Measurements from ENCODE around the gene HOXB9.

The HOXB9 gene

DNA sequence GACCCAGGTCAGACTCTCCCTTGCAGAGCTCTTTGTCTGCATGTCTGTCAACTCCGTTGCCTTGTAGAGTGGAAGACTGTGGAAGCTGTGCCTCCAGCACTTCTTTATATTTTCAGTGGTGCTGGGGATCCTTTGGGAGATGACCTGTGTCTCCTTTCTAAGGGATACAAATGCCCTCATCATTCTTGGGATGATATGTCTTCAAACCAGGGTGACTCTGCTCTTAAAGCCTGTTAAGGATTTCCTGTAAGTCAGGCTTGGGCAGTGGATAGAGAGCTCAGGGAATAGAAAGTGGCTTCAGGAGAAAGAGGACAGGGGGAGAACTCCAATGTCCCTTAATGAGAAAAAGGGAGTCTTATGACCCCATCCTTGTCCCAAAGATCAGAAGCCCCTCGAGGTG is 37.6 kb downstream of the HOXB9 start:
- in situ Hi-C loops (cut with MboI; ENCODE audit: low sequenced_read_pairs): no loop called here

DNA sequence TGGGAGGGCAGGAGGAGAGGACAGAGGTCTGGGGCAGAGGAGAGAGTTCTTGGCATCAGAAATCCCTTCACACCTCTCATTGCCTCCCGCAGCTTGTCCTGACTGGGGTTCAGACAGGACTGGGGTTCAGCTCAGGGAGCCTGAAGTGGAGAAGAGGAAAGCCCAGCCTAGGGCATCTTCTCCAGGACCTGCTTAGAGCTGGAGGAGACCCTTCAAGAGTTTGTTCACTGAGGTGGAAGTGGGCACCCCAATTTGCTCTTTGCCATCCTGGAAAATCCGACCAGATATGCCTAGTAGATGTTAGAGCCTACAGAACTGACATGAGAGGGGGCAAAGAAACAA is 38.1 kb downstream of the HOXB9 start:
- in situ Hi-C loops (cut with MboI; ENCODE audit: low sequenced_read_pairs): no loop called here

DNA sequence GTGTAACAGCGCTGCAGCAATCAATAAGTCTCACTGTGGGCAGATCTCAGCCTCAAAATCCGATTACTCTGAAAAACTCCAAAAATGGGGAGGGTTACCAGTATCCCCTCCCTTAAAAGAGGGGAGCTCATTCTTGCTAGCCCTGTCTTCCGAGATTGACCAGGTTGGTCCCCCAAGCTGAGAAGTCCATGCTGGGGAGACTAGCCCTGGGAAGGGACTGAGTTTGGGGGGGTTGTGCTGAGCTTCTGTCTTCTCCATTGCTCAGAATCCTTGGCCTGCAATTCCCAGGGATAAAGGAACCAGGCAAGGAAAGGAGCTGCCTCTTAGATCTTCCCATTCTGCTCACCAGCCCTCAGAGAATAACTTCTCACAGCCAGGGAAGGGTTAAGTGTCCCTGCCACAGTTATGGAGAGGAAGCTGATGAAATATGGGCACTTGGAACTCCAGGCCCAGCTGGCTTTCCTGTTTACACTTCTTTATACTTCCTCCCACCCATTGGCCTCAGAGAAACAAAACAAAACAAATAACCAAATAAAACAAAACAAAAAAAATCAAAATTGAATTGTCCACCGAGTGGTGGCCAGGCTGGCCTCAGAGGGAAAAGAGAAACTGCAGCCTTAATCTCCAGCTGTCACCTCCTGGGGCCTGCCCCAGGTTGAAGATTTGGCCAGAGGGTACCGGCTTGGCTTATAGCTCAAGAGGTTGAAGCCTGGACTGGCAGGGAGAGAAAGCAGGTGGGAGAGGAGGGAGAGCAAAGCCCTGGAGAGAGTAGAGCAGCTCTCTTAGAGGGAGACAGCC is 38.7 kb downstream of the HOXB9 start:
- in situ Hi-C loops (cut with MboI; ENCODE audit: low sequenced_read_pairs): no loop called here

DNA sequence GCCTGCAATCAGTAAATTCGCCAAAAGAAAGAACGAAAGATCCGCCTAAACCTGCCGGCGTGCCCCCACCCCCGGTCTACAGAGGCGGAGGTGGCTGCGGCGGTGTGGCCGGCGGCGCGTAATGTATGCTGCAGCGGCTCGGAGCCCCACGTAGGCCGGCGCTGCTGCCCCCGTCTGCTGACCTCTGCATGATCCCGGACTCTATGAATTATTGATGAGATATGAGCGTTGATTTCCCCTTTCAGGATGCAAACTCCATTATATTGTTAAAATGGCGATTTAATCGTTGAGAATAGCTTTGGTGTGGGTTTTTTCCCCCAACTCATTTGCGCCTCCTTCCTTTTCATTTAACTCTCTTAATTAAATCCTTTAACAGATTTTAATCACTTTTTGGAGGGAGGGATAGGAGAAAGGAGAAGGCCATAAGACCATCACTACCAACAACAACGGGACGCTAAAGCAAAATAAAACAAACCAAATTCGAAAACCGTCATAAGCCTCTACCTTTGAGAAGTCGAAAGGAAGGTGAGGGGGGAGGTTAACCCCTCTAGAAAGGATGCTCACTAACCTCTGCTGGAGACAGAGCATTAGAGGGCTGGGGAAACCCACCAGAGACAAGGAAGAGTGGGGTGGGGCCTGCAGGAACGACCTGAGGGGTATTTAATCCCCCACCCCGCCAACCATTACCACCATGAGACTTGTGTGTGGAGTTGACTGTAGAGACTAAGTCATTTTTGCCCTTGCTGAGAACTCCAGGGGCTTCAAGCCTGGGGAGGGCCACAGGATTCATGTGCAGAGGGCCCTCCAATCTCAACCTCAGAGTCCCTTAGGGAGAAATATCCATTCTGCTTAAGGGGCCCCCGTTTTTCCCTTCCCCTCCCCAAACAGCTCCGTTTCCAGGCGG is 39.6 kb downstream of the HOXB9 start:
- in situ Hi-C loops (cut with MboI; ENCODE audit: low sequenced_read_pairs): no loop called here

DNA sequence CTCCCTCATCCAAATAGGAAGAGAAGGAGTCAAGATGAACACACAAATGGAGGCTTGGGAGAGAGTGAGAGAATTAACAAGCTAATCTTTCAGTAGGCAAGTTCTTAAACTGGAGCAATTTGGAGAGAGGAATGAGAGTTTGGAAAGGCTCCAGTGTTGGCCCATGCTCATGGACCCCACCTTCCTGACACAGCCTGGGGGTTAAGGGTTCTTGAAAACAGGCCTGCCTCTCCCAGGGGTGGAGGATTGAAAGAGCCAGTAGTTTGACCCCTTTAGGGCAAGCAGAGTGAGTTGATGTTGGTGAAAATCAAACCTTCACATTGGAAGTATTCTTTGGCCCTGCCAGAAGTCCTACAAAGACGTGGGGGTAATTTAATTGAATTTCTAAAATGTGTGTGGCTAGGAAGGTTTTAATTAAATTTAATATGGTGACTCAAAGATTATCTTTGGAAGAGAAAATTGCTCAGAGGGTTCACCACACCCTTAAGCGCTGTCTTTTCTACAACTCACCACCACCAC is 41.9 kb downstream of the HOXB9 start:
- in situ Hi-C loops (cut with MboI; ENCODE audit: low sequenced_read_pairs): no loop called here

DNA sequence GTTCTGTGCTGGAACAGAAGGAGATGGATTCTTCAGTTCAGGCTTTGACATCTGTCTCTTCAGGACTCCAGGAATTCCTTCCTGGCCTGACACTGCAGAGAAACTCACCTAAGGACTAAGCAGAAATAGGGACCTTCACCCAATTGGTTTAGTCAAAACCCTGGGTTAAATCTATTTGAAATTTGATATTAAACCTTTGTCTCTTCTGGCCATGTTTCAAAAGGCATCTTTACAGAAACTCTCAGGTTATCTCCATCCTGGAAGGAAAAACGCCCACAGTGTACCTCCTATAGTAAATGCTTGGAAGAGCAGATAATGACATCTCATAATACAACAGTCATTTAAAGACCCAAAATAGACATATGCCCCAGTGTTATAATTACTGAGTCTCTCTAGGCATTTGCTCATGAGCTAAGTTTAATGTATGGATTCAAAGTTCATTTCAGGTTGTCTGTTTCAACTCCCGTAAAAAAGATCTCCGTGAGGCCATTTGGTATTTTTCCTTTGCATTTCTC is 42.4 kb downstream of the HOXB9 start:
- in situ Hi-C loops (cut with MboI; ENCODE audit: low sequenced_read_pairs): no loop called here

DNA sequence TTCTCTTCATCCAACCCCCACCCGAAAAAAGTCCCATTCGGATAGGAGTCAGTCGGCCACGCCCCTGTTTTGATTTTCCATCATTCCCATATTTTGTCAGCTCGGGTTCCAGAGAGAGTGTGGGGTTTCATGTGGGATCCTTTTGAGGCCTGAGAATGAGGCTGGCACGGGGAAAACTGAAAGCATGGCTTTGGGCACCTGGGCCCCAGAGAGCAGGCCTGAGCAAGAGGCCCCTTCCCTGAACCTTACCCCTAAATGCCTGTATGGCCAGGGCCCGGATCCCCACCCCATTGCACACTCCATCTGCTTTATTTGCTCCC is 43.4 kb downstream of the HOXB9 start:
- in situ Hi-C loops (cut with MboI; ENCODE audit: low sequenced_read_pairs): no loop called here

DNA sequence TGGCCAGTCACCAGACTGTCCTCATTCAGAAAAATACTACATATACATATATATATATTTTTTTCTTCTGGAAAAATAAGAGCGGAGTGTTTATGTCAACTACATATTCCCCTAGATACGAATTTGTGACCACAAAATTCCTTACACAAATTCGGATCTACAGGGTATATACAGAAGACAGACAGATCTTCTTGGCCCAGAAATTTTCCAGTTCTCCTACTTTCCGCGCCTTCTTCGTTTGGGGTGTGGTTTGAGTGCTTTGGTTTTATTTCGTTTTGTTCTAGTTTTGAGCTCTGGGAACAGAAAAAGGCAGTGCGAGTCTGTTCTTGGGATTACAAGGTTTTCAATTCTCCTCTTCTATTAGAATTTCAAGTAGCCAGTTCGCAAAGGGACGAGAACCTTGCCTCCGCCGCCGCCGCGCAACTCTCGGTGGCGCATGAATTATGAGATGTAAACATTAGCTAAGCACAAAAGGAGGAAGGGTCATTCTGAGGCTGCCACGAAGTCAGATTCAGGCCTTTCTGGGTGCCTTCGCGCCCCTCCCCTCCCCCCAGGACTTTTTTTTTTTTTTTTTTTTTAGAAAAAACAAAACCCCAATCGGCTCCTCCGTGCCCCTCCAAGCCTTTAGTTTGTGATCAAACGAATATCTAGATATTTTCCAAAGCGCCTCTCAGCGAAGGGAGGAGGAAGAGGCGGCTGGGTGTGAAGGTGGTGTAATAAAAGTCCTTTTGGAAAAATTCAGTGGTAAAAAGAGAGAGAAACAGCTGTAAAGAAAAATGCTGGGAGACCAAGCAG is 46.2 kb downstream of the HOXB9 start:
- in situ Hi-C loops (cut with MboI; ENCODE audit: low sequenced_read_pairs): no loop called here

DNA sequence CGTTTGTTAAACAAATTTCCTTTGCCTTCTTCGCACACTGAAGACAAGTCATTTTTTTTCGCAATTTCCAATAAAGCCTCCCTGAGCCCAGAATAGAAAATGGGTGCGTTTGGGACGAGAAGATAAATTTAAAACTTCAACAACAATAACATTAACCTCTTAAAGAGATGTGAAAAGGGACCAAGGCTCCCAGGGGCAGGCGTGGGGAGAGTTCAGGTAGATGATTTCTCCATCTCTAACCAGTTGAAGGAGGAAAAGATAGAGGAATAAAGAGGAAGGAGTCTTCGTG is 46.7 kb downstream of the HOXB9 start:
- in situ Hi-C loops (cut with MboI; ENCODE audit: low sequenced_read_pairs): no loop called here

DNA sequence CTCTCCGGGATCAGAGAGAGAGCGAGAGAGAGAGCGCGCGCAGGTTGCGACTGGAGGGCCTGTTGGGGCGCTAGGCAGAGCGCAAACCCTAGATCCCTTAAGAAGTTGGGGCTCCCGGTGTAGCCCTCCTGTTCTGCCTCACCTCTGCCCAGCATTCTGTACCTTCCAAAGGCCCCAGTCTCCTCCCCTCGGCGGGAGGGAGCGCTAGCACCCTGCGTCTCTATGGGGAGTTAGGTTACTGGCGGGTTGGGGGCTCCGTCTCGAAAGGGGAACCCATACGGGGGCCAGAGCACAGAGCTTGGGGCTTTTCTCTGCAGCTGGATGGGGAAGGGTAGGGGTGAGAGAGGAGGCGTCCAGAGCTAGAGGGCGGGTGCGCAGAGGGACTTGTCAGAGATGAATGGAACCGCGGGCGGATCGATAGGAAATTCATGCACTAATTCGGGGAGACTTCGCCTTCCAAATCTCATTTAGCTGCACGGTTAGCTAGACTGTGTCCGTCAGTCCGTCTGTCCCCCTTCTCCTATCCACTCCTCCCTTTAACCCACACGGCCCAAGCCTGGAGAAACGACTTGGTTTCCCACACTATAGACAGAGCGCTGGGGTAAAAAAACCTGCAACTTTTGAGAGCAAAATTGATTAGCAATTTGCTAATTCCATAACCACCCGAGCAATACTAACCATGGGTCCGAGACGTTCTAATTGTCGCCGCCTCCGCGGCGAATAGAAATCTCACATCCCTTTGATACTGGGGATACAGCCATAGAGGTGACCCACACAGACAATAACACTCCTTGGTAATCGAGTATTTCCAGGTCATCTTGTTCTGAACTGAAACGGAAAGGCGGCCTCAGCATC is 47.3 kb downstream of the HOXB9 start:
- in situ Hi-C loops (cut with MboI; ENCODE audit: low sequenced_read_pairs): no loop called here

DNA sequence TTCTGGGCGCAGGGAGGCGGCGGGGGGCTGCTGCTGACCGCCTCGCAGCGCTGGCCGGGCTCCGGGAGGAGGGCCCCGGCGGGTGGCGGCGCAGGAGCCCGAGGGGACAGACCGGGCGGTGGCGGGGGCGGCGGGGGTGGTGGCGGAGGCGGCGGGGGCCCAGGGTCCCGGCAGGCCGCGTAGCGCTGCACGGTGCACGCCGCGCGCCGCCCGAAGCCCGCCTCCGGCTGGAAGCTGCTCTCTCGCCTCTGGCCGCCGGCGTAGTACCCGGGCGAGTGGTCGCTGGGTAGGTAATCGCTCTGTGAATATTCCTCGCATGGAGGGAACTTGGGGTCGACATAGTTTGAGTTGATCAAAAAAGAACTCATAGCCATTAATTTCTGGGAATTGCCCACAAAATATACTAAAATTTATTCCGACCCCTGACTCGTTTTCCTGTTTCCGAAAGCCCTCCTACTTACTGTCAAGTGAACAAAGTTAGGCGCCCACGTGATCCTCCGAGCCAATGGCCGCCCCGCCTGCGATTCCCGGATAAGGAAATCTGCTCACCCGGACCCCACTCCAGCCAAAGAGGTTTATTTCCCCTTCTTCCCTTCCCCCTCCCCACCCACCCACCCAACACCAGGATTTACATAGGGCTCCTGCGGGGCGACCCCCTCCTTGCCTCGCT is 48.1 kb downstream of the HOXB9 start, which contains the start of gene HOXB4:
HOXB4 (minus strand) TSS at position 405 of the 670 bp plus-strand sequence; CDS start at position 374, 31 bp downstream.
- in situ Hi-C loops (cut with MboI; ENCODE audit: low sequenced_read_pairs): no loop called here

DNA sequence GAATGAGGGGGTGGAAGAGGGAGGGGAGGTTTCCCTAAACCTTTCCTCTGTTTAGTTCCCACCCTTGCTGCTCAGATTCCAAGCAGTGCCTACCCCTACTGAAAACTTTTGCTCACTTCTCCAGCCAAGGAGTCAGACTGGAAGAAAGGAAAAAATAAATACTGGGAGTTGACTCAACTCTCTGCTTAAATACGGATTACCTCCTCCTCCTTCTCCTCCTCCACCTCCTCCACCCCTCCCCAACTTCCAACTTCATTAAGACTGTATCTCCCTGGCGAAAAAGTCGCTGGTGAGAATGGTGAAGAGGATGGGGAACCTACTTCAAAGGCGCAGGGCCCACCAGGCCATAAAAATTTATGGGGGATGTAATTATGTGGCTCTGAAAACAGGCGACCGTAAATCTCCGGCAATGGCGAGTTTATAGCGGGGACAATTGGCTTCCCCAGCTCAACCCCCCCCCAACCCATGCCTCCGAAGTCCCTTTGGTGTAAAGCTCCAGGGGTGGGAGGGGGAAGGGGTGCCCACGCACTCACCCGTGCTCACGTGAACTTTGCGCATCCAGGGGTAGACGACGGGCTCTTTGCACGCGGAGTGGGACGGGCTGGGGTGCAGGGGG is 48.7 kb downstream of the HOXB9 start:
- in situ Hi-C loops (cut with MboI; ENCODE audit: low sequenced_read_pairs): no loop called here

DNA sequence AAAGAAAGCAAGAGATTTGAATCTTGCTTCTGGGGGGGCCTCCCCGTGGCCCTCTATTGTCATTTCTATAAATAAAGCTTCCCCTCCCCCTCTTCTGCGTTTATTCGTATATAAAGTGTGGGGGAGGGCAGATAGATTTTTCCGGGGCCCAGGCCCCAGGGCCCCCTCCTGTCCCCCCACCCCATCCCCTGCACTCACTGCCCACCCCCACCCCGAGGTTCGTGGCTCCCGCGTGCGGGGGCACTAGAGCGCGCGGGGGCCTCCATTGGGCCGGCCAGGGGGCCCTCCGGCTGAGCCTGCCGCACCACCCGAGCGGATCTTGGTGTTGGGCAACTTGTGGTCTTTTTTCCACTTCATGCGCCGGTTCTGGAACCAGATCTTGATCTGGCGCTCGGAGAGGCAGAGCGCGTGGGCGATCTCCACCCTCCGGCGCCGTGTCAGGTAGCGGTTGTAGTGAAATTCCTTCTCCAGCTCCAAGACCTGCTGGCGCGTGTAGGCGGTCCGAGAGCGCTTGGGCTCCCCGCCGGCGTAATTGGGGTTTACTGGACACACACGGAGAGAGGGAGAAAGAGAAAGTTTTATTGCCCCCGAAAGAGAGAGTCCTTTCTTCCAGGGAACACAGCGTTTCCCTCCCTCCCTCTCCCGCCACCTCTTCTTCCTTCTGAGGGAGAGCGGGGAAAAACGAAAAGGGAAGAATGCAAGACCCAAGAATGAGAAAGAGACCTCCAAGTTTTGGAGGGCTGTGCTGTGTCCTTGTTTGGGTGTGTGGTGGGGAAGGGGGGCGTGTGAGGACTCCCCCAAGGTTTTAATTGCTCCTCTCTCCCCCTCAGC is 49.5 kb downstream of the HOXB9 start:
- in situ Hi-C loops (cut with MboI; ENCODE audit: low sequenced_read_pairs): no loop called here

DNA sequence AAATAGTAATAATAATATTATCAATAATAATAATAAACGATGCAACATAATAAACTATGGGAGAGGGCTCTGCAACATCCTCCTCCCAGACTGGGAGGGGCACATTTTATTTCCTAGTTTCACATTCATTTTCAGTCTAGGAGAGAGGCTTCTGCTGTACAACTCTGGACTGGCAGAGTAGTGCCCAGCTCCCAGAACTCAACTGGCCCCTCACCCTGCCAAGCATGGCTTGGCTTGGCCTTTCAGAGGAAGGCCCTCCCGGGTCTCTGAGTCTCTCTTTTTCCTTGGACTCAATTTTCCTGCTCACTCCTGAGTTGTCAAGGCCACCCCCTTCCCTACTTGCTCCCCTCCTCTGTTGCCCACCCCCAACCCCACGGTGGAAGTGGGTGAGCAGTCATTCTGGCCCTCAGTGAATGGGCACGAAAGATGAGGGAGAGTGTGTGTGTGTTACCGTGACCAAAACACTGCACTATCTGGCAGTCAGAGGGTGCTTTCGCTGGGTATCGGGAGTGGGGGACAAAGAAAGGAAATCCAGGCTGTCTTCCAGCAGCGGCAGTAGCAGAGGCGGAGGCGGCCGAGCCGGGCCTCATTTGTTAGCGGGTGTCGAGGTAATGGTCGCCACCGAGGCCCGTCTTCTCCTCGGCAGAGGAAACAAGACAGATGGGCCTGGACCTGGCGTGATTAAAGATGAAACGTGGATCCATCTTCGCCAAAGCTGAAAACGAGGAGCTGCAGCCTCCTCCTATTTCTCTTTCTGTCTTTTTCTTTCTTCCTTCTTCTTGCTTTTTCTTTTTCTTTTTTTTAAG is 50.3 kb downstream of the HOXB9 start:
- in situ Hi-C loops (cut with MboI; ENCODE audit: low sequenced_read_pairs): no loop called here

DNA sequence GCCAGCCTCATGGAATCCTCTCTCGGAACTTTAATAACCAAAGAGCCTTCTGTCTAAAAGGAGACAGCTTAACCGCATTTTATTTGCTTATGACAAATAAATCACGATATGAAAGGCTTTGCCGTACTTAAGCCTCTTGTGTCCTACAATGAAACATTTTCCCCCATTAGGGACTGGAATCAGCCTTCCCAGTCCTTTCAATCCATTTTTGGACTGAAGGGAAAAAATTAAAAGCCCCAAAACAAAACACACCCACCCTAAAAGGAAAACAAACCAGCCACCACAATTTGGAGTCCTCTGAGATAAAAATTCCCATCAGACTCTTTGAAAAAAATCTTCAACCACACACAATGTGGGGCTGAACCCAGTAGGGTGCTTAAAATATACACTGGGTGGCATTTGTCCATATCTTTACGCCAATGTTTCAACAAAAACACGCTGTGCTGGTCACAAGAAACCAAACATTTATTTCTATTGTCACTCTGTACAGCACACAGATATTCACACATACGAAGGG is 51.0 kb downstream of the HOXB9 start:
- in situ Hi-C loops (cut with MboI; ENCODE audit: low sequenced_read_pairs): no loop called here

DNA sequence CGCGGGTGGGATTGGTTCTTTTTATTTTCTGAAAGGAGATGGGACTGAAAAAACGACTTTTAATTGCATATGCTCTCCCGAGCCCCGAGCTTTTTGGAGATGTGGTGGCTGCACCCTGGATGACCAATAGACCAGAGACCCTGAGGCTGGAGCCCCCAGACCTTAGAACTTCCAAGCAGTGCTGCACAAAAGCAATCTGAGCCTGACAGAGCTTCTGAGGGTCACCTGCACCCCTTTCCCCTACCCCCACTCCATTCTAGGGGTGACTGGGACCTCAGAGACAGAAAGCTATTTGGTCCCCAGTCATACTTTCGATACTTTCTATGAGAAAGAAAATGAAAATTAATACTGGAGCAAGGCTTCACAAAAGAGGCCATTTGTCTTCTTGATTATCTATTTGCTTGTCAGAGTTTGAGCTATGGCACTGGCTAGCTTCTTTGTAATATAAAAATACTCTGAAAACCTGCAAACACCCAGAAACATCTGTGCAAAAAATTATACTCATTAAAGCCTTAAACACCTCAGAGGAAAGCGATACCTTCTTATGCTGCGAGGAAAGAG is 51.6 kb downstream of the HOXB9 start:
- in situ Hi-C loops (cut with MboI; ENCODE audit: low sequenced_read_pairs): no loop called here

DNA sequence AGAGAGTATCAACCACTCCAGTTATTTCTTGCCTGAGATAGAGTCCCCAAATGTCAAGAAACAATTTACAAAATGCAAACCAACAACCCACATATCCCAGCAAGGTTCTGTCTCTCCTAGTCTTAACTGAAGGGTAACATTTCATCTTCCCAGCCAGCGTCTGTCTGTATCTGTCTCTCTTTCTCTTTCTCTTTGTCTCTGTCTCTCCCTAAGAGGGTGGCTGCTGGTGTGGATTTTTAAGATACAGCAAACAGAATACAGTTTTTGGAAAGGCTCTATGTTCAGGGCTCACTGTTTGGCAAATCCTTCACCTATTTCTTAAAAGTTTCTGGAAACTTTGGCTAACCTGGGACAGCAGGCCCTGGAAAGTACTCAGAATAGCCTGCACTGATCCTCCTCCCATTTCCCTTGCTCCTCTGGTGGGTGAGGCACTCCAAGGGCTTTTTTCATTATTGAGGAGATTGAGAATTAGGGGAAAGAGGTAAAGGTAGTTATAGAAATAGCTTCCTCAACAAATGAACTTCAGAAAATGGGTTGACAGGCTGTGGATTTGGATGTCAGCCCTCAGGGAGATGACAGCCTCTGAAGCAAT is 54.2 kb downstream of the HOXB9 start:
- in situ Hi-C loops (cut with MboI; ENCODE audit: low sequenced_read_pairs): no loop called here
